Spleen (tissue), 11 donors: ENCODE results near the gene RAB28. TPM values are rescaled to one million over a fixed set of nuclear protein-coding genes. Genes with fewer than 3 reads are reported as not detected.
A peak's percentile ranks its signal among the peaks of the same experiment; 100 is the strongest.

Experiments used
- DNase-seq: peaks from one replicate; pipeline ENCODE4 v3.0.0-alpha.2; 2020
- H3K27ac ChIP-seq, 8 donors: fragments of 200-600 bp; sonication (generic) in 7 of 8; 1 replicate in 4 of 8; 2 replicates in 4 of 8; pipeline versions ENCODE4 v1.5.0 to v1.8.0; 2016 to 2021; ENCODE audit warnings: inconsistent platforms in 4 of 8, mild to moderate bottlenecking in 4 of 8, moderate library complexity in 1 of 8
- H3K27me3 ChIP-seq, 7 donors: fragments of 200-600 bp; sonication (generic) in 6 of 7; replicated peaks in 1 of 7; 1 replicate in 4 of 7; 2 replicates in 3 of 7; pipeline versions ENCODE4 v1.5.0 to v1.8.0; 2016 to 2021; ENCODE audit warnings: inconsistent platforms in 3 of 7, mild to moderate bottlenecking in 1 of 7
- H3K36me3 ChIP-seq, 6 donors: fragments of 200-600 bp; sonication (generic) in 5 of 6; 1 replicate in 4 of 6; 2 replicates in 2 of 6; pipeline versions ENCODE4 v1.5.0 to v1.8.0; 2016 to 2021; ENCODE audit warnings: inconsistent platforms in 2 of 6
- H3K4me1 ChIP-seq, 6 donors: fragments of 200-600 bp; sonication (generic) in 5 of 6; 1 replicate in 3 of 6; 2 replicates in 3 of 6; pipeline versions ENCODE4 v1.5.0 to v1.8.0; 2016 to 2021; ENCODE audit warnings: inconsistent platforms in 3 of 6
- H3K4me3 ChIP-seq, 8 donors: fragments of 200-600 bp; sonication (generic) in 7 of 8; 1 replicate in 4 of 8; 2 replicates in 4 of 8; pipeline versions ENCODE4 v1.5.0 to v1.8.0; 2016 to 2021; ENCODE audit warnings: inconsistent platforms in 4 of 8, mild to moderate bottlenecking in 4 of 8, moderate library complexity in 2 of 8
- H3K9me3 ChIP-seq, 8 donors: fragments of 200-600 bp; sonication (generic) in 7 of 8; 1 replicate in 4 of 8; 2 replicates in 4 of 8; pipeline versions ENCODE4 v1.5.0 to v1.8.0; 2016 to 2021; ENCODE audit warnings: inconsistent platforms in 4 of 8
- CTCF ChIP-seq, 11 experiments: fragments of 200-600 bp in 7 of 11; fragments of 450-650 bp in 4 of 11; sonication (generic) in 4 of 11; IDR thresholded peaks in 8 of 11; conservative IDR thresholded peaks in 3 of 11; 1 replicate in 7 of 11; 2 replicates in 4 of 11; pipeline versions ENCODE4 v1.4.0 to v1.8.0; 2016 to 2021; ENCODE audit warnings: antibody characterized with exemption in 11 of 11, inconsistent platforms in 4 of 11, mild to moderate bottlenecking in 1 of 11
- POLR2A ChIP-seq, 3 donors: fragments of 450-650 bp; IDR thresholded peaks; one replicate each; pipeline ENCODE4 v1.5.1; 2017; ENCODE audit warnings: antibody characterized with exemption in 3 of 3, mild to moderate bottlenecking in 1 of 3
- POLR2AphosphoS5 ChIP-seq, 3 donors: sonication (generic); formaldehyde crosslinking; IDR thresholded peaks; one replicate each; pipeline ENCODE4 v1.5.1; 2017; ENCODE audit warnings: antibody characterized with exemption in 3 of 3
- WGBS, 5 donors: extraction: QIAGEN DNeasy Blood & Tissue Kit in 3 of 5; methylation state at CpG; one replicate each; pipeline versions ENCODE4 v1.1.5 to v1.1.7; 2013 to 2018; 5-methylcytosine and 5-hydroxymethylcytosine counted together
- intact Hi-C: fragments of 100-400 bp; cut with DNase I; formaldehyde crosslinking; loops from one replicate; pipeline ENCODE4 v1.15.0; 2023; ENCODE audit warnings: low total_unique reads
- polyA plus RNA-seq, 3 donors: library from polyadenylated mRNA; stranded (reverse); fragments of 200-250 nt; gene quantifications; one replicate each; pipeline ENCODE4 v1.2.1, GENCODE V29; 2013
- total RNA-seq, 7 donors: library from RNA; depleted of rRNA in 3 of 7; stranded (reverse); fragments of >200 nt in 3 of 7; fragmentation: NEBNext Ultra II Directional in 4 of 7; extraction: Animal tissue kit (Norgen Biotek cat#: 25700) in 4 of 7; gene quantifications; one replicate each; pipeline versions ENCODE4 v1.1.0 to v1.2.1, GENCODE V29; 2016 to 2021
- donor health status: healthy with polysubstance abuse.
- donor health status: DM: no; HTN: no; CAD: no; lungs with moderate emphysema.
- donor health status: DM: no; HTN: no; CAD: no.
- donor health status: Bipolar disorder and iron deficiency.
- donor health status: healthy.
- donor health status: DM: no; HTN: no; CAD: no.
- donor health status: DM: yes; HTN: yes; CAD: no.

RAB28 gene
- total and polyA plus RNA-seq, 10 donors = 9.9 to 23.4 (median 18.3) TPM

GRCh38 chr4:13529128-13529919 is 45.2 kb upstream of the RAB28 start:
- no peak for TF ChIP-seq POLR2A (IDR thresholded peaks at IDR 0.05)
- DNase-seq = no peak
- Histone ChIP-seq H3K36me3 (no peaks in the 10 kb centered on the region), H3K9me3 (peaks cover 0 to 17% (median 8%) of the 10 kb centered on the region in 8 donors), H3K27ac (no peak overlapping the region), H3K27me3 (peaks cover 9 to 100% (median 96%) of the 10 kb centered on the region in 7 donors), H3K4me3 (peak overlapping the region in 1 of 8 donors; percentile 44), H3K4me1 (peaks cover 0 to 50% (median 28%) of the 10 kb centered on the region in 6 donors)
- WGBS, 5 donors = 14 to 18% (median 15%) methylated on average over 36 to 37 of the region's 37 CpGs
- intact Hi-C loops = no loop called here

GRCh38 chr4:13528821-13529127 is 44.6 kb upstream of the RAB28 start:
- peak overlapping the region in 1 of 8 donors; percentile 44 for H3K4me3 ChIP-seq
- H3K9me3 ChIP-seq = peaks cover 0 to 23% (median 13%) of the 10 kb centered on the region in 8 donors
- DNase-seq = no peak
- no peaks in the 10 kb centered on the region for H3K36me3 ChIP-seq
- H3K4me1 ChIP-seq = peaks cover 0 to 50% (median 28%) of the 10 kb centered on the region in 6 donors
- WGBS, 5 donors = 14 to 21% (median 15%) methylated on average over 4 to 5 of the region's 5 CpGs
- TF ChIP-seq CTCF (IDR thresholded peaks at IDR 0.05 in 8 of 11, conservative IDR thresholded peaks at IDR 0.05 in 3 of 11) (no peak), POLR2AphosphoS5 (IDR thresholded peaks at IDR 0.05) (no peak), POLR2A (IDR thresholded peaks at IDR 0.05) (no peak)
- peaks cover 9 to 100% (median 96%) of the 10 kb centered on the region in 7 donors for H3K27me3 ChIP-seq
- no peak overlapping the region for H3K27ac ChIP-seq
- intact Hi-C loops = no loop called here

- no peaks in the 10 kb centered on the region for H3K36me3 ChIP-seq
- intact Hi-C loops = no loop called here
- TF ChIP-seq CTCF (IDR thresholded peaks at IDR 0.05 in 8 of 11, conservative IDR thresholded peaks at IDR 0.05 in 3 of 11) (no peak), POLR2A (IDR thresholded peaks at IDR 0.05) (no peak), POLR2AphosphoS5 (IDR thresholded peaks at IDR 0.05) (no peak)
- H3K27ac ChIP-seq = no peak overlapping the region
- peaks cover 0 to 56% (median 29%) of the 10 kb centered on the region in 6 donors for H3K4me1 ChIP-seq
- DNase-seq = peak; percentile 79
- H3K4me3 ChIP-seq = peak overlapping the region in 2 of 8 donors; percentile 6 to 44
- peaks cover 7 to 100% (median 97%) of the 10 kb centered on the region in 7 donors for H3K27me3 ChIP-seq
- peaks cover 0 to 28% (median 15%) of the 10 kb centered on the region in 8 donors for H3K9me3 ChIP-seq
- 6 to 13% (median 8%) methylated on average over 29 to 35 of the region's 35 CpGs for WGBS, 5 donors
Observed at GRCh38 chr4:13527981-13528820, 44.1 kb upstream of the RAB28 start.

- H3K27me3 ChIP-seq = peaks cover 7 to 100% (median 97%) of the 10 kb centered on the region in 7 donors
- peaks cover 3 to 64% (median 37%) of the 10 kb centered on the region in 6 donors for H3K4me1 ChIP-seq
- DNase-seq = peak; percentile 70
- no peaks in the 10 kb centered on the region for H3K36me3 ChIP-seq
- H3K4me3 ChIP-seq = peak overlapping the region in 2 of 8 donors; percentile 6 to 44
- intact Hi-C loops = no loop called here
- 9 to 28% (median 11%) methylated on average over 25 to 46 of the region's 46 CpGs for WGBS, 5 donors
- H3K9me3 ChIP-seq = peaks cover 0 to 28% (median 15%) of the 10 kb centered on the region in 8 donors
- H3K27ac ChIP-seq = no peak overlapping the region
- TF ChIP-seq CTCF (IDR thresholded peaks at IDR 0.05 in 8 of 11, conservative IDR thresholded peaks at IDR 0.05 in 3 of 11) (no peak), POLR2AphosphoS5 (IDR thresholded peaks at IDR 0.05) (no peak), POLR2A (IDR thresholded peaks at IDR 0.05) (no peak)
Observed at GRCh38 chr4:13527192-13527980, 43.2 kb upstream of the RAB28 start.
